ENCODE measurements around the gene EHMT2.
A peak's percentile ranks its signal among the peaks of the same experiment; 100 is the strongest.

Gene EHMT2

GRCh38 chr6:31888276-31889258, 8.9 kb downstream of the EHMT2 start:
- no peak for DNase-seq

GRCh38 chr6:31887173-31888007, 10.1 kb downstream of the EHMT2 start:
- DNase-seq = no peak

GRCh38 chr6:31886541-31886991, 10.9 kb downstream of the EHMT2 start:
- no peak for DNase-seq

DNA sequence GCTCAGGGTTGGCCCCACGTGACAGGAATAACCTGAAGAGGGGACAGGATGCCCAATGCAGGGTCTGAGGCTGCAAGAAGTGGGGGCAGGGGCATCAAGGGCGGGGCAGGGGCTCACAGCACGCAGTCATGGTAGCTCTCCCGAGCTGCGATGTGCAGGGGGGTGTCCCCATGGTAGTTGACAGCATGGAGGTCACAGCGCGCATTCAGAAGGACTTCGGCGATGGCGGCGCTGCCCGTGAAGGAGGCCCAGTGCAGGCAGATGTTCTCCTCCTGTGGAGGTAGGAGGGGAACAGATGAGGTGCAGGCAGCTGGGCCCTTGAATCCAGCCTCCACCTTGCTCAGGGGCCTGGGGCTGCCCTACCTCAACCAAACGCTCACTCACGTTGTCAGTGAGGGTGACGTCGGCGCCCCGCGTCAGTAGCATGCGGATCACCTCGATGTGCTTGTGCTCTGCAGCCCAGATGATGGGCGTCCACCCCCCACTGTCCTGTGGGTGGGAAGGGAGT, 12.9 kb downstream of the EHMT2 start:
- DNase-seq = no peak

DNA sequence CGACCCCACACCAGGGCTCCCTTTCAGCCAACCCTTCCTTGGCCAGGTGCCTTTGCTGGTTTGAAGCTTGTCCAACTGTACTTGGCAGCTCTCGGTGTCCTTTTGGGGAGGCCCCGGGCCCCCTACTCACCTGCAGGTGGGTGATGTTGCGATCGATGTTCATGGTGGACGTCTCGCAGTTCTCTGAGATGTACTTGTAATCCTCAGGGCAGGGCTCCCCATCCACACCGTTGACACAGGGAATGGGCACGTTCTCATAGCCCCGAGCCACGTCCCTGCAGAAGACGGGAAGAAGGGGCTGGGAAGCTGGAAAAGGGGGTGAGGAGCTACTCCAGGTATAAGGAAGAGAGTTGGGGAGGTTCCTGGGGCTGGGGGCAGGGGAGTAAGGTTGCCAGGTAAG, 13.8 kb downstream of the EHMT2 start:
- DNase-seq = no peak

DNA sequence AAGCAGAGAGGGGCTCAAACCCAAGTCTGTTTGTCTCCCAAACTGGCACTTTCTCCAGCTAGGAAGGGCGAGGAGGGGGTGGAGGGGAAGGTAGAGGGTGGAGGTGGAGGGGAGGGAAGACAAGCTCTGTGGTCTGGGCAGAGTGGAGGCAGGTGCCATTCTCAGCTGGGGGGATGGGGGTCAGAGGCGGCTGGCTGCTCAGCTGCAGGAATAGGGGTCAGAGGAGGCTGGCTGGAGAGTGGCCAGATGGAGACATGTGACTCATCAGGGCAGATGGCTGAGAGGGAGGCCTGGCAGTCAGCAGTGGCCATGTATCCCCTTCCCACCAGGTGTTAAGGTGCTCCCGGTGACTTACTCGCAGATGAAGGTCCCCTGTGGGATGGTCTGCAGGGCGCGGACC, 15.2 kb downstream of the EHMT2 start:
- DNase-seq = no peak

- peak; percentile 24 for DNase-seq
These were observed 16.2 kb downstream of the EHMT2 start for GRCh38 chr6:31881136-31881859.

GRCh38 chr6:31880616-31881015, 16.9 kb downstream of the EHMT2 start:
- no peak for DNase-seq

DNA sequence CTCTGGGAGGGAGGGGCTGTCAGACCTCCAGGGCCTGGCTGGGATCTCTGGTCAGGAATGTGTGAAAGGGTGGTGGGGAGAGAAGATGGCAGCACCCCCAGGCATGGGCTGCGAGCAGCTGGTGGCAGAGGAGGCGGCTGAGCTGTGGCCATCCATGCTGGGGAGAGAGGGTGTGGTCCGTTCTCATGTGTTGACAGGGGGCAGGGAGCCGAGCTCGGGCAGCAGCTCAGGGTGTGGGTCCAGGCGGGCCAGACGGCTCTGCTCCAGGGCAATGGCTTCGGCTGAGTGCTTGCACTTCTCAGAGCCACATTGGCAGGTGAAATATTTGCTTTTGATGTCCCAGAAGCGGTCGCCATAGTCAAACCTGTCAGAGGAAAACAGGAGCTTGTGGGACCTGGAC, 17.6 kb downstream of the EHMT2 start:
- no peak for DNase-seq

DNA sequence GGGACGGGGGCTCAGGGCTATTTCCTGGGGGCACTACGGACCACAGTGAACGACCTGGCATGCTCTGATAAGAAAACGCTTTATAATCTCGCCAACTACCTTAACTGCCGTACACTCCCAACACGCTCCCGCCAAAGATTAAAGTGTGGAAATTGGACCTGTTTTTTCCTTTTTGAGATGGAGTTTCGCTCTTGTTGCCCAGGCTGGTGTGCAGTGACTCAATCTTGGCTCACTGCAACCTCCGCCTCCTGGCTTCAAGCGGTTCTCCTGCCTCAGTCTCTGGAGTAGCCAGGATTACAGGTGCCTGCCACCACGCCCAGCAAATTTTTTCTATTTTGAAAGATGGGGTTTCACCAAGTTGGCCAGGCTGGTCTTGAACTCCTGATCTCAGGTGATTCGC, 18.4 kb downstream of the EHMT2 start:
- DNase-seq = no peak

GRCh38 chr6:31878726-31879125, 18.8 kb downstream of the EHMT2 start, which contains the start of gene SLC44A4:
Gene SLC44A4 (minus strand): TSS chr6:31878997. CDS start chr6:31878980, 17 bp downstream.
- DNase-seq = no peak

DNA sequence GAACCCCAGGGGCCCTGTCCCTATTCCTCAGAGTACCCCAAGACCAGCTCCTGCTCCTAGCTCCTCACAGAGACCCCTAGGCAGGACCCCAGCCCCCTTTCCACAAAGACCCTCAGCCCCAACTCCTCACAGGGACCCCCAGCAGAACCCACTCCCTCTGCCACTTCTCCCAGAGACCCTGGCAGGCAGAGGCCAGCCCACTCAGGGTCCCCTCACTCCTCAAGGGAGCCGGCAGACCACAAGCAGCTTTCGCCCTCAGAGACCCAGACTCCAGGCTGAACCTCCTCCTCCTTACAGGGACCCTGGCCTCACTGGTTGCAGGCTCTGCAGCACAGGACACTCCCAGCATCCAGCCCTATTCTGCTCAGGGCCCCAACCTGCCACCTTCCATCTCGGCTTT, 19.3 kb downstream of the EHMT2 start:
- DNase-seq = no peak

GRCh38 chr6:31877651-31878161, 19.8 kb downstream of the EHMT2 start:
- no peak for DNase-seq

- DNase-seq = no peak
These were observed 20.3 kb downstream of the EHMT2 start for GRCh38 chr6:31877125-31877650.

DNA sequence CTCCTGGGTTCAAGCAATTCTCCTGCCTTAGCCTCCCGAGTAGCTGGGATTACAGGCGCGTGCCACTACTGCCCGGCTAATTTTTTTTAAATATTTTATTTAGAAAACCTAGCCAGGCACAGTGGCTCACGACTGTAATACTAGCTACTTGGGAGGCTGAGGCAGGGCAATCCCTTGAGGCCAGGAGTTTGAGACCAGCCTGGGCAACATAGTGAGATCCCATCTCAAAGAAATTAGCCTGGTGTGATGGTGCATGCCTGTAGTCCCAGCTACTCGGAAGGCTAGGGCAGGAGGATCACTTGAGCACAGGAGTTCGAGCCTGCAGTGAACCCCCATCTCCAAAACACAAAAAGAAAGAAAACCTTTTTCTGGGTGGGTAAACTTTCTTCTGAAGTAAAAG, 21.1 kb downstream of the EHMT2 start:
- DNase-seq = no peak

GRCh38 chr6:31875877-31876276, 21.6 kb downstream of the EHMT2 start:
- no peak for DNase-seq

DNA sequence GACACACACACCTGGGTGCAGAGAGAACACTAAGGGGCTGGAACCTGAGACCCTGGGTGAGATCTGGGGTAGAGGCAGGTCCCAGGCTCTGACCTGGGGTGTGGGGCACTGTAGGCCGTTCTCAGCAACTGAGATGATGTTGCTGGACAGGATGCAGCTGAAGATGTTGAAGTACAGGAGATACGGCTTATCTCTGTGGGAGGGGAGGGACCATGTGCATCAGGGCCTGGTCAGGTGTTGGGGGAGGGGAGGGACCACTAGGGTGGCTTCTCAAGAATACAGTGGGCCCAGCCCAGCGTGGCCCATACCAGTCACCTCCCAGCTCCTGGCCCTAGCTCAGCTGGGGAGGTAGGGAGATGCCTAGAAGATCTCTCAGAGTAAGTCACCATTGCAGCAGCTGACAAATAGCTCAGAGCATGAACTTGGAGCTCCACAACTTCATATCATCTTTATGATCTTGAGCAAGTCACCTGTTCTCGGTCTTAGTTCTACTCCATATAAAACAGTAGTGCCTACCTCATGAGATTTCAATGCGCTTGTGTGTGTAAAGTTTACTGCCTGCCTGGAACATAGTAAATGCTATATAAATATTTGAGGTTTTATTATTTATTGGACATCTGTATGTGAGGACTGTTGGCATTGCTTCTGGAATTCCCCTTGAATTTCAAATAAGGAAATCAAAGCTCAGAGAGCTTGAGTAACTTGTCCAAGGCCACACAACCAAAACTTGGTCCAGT, 22.5 kb downstream of the EHMT2 start:
- no peak for DNase-seq

- DNase-seq = no peak
These were observed 23.3 kb downstream of the EHMT2 start for GRCh38 chr6:31874084-31874670.

DNA sequence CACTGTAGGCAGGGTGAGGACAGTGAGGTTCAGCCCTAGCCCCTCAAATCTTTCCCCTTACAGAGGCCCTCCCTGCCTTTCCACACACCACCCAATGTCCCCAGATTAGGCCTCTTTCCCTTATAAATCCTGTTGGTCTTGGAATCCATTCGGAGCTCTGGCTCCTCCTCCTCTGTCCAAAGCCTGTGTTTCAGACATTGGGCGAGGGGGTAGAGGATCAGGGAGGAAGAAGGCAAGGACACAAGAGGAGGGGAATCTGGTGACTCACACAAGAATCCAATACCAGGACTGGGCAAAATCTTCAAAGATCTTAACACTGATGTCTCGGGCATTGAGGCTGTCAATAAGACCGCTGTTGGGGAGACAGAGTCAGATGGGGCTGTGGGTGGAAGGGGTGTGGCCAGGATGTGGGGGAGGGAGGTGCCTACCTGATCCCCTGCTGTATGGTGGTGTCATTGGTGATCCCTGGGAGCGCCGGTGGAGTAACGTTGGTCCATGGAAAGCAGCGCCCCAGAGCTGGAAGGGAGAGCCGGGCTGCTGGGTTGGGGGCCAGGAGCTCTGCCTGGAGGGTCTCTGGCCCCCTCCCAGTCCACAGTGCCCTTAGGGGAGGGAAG, 26.3 kb downstream of the EHMT2 start:
- no peak for DNase-seq

GRCh38 chr6:31870385-31870921, 27.0 kb downstream of the EHMT2 start:
- DNase-seq = no peak
